ENCODE data around the gene PARD3B. TPM values are rescaled to one million over a fixed set of nuclear protein-coding genes. Genes with fewer than 3 reads are reported as not detected.
A peak's percentile ranks its signal among the peaks of the same experiment; 100 is the strongest.

The PARD3B gene
- total and polyA plus RNA-seq, 2 experiments from 2014 or later: 4.3 to 8.5 TPM

GRCh38 chr2:205566606-205567168 lies 1021.4 kb downstream of the PARD3B start:
- TF ChIP-seq CTCF (IDR thresholded peaks at IDR 0.05; ENCODE audit: low read depth, low read length): no peak
- H3K4me1 ChIP-seq (ENCODE audit: low read depth): peaks cover 14% of the 10 kb centered on the region
- H3K27ac ChIP-seq: no peak overlapping the region
- no peaks in the 10 kb centered on the region for H3K36me3 ChIP-seq
- no peak for DNase-seq (ENCODE audit: low read depth in 1 of 2, low spot score in 1 of 2)
- no peaks in the 10 kb centered on the region for H3K27me3 ChIP-seq
- no peak overlapping the region for H3K4me3 ChIP-seq
- H3K9me3 ChIP-seq (ENCODE audit: low read depth): no peaks in the 10 kb centered on the region

- H3K27me3 ChIP-seq: no peaks in the 10 kb centered on the region
- H3K36me3 ChIP-seq: no peaks in the 10 kb centered on the region
- no peak overlapping the region for H3K27ac ChIP-seq
- no peaks in the 10 kb centered on the region for H3K9me3 ChIP-seq (ENCODE audit: low read depth)
- no peak for DNase-seq (ENCODE audit: low read depth in 1 of 2, low spot score in 1 of 2)
- H3K4me3 ChIP-seq: no peak overlapping the region
- TF ChIP-seq CTCF (IDR thresholded peaks at IDR 0.05; ENCODE audit: low read depth, low read length): no peak
- peaks cover 14% of the 10 kb centered on the region for H3K4me1 ChIP-seq (ENCODE audit: low read depth)
Measured at GRCh38 chr2:205568620-205569019, 1023.3 kb downstream of the PARD3B start.

GRCh38 chr2:205570648-205571047 lies 1025.4 kb downstream of the PARD3B start:
- Histone ChIP-seq H3K27me3 (no peaks in the 10 kb centered on the region), H3K4me3 (no peak overlapping the region), H3K36me3 (no peaks in the 10 kb centered on the region), H3K27ac (no peak overlapping the region), H3K4me1 (ENCODE audit: low read depth) (peaks cover 1% of the 10 kb centered on the region), H3K9me3 (ENCODE audit: low read depth) (no peaks in the 10 kb centered on the region)
- no peak for TF ChIP-seq CTCF (IDR thresholded peaks at IDR 0.05; ENCODE audit: low read depth, low read length)
- no peak for DNase-seq (ENCODE audit: low read depth in 1 of 2, low spot score in 1 of 2)

- no peaks in the 10 kb centered on the region for H3K36me3 ChIP-seq
- H3K4me3 ChIP-seq: no peak overlapping the region
- no peaks in the 10 kb centered on the region for H3K4me1 ChIP-seq (ENCODE audit: low read depth)
- no peak for TF ChIP-seq CTCF (IDR thresholded peaks at IDR 0.05; ENCODE audit: low read depth, low read length)
- DNase-seq (ENCODE audit: low read depth in 1 of 2, low spot score in 1 of 2): no peak
- H3K27me3 ChIP-seq: no peaks in the 10 kb centered on the region
- no peaks in the 10 kb centered on the region for H3K9me3 ChIP-seq (ENCODE audit: low read depth)
- H3K27ac ChIP-seq: no peak overlapping the region
Measured at GRCh38 chr2:205571360-205571959, 1026.2 kb downstream of the PARD3B start.

GRCh38 chr2:205574001-205574400 lies 1028.7 kb downstream of the PARD3B start:
- TF ChIP-seq CTCF (IDR thresholded peaks at IDR 0.05; ENCODE audit: low read depth, low read length): no peak
- peak in 1 of 2 donors; percentile 2 for DNase-seq (ENCODE audit: low read depth in 1 of 2, low spot score in 1 of 2)
- Histone ChIP-seq H3K27ac (no peak overlapping the region), H3K9me3 (ENCODE audit: low read depth) (no peaks in the 10 kb centered on the region), H3K27me3 (no peaks in the 10 kb centered on the region), H3K4me3 (no peak overlapping the region), H3K4me1 (ENCODE audit: low read depth) (no peaks in the 10 kb centered on the region), H3K36me3 (no peaks in the 10 kb centered on the region)
